Measurements from ENCODE around the gene ALOX5AP. TPM values are rescaled to one million over a fixed set of nuclear protein-coding genes. Genes with fewer than 3 reads are reported as not detected.

ALOX5AP gene
- total RNA-seq, 1 donor from 2014 or later, result not detected

- Mint-ChIP-seq H3K27ac (peak overlapping the region; percentile 76), H3K36me3 (no peaks in the 10 kb centered on the region), H3K4me3 (no peak overlapping the region), H3K27me3 (ENCODE audit: insufficient read depth, low read depth) (peaks cover 5% of the 10 kb centered on the region), H3K4me1 (peaks cover 32% of the 10 kb centered on the region), H3K9me3 (peaks cover 2% of the 10 kb centered on the region)
- no peak overlapping the region for H3K27ac ChIP-seq
- H3K79me2 ChIP-seq (ENCODE audit: low read depth), result no peaks in the 10 kb centered on the region
- no peaks in the 10 kb centered on the region for H4K20me1 ChIP-seq (ENCODE audit: low read depth)
- H3K4me3 ChIP-seq, result no peak overlapping the region
- no peaks in the 10 kb centered on the region for H3F3A ChIP-seq (ENCODE audit: low read depth)
- no peak overlapping the region for H3K4me2 ChIP-seq
- H3K27me3 ChIP-seq, result no peaks in the 10 kb centered on the region
- H2AFZ ChIP-seq (replicated peaks), result no peak overlapping the region
- DNase-seq (ENCODE audit: low spot score), result no peak
- no peak overlapping the region for H3K9ac ChIP-seq
- H3K4me1 ChIP-seq, result no peaks in the 10 kb centered on the region
- no peaks in the 10 kb centered on the region for H3K36me3 ChIP-seq
- TF ChIP-seq EZH2 (IDR thresholded peaks at IDR 0.05) (no peak), EZH2phosphoT487 (IDR thresholded peaks at IDR 0.05) (no peak)
- TF ChIP-seq, protein P1, sequence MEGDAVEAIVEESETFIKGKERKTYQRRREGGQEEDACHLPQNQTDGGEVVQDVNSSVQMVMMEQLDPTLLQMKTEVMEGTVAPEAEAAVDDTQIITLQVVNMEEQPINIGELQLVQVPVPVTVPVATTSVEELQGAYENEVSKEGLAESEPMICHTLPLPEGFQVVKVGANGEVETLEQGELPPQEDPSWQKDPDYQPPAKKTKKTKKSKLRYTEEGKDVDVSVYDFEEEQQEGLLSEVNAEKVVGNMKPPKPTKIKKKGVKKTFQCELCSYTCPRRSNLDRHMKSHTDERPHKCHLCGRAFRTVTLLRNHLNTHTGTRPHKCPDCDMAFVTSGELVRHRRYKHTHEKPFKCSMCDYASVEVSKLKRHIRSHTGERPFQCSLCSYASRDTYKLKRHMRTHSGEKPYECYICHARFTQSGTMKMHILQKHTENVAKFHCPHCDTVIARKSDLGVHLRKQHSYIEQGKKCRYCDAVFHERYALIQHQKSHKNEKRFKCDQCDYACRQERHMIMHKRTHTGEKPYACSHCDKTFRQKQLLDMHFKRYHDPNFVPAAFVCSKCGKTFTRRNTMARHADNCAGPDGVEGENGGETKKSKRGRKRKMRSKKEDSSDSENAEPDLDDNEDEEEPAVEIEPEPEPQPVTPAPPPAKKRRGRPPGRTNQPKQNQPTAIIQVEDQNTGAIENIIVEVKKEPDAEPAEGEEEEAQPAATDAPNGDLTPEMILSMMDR (IDR thresholded peaks at IDR 0.05), result no peak
- H3K9me3 ChIP-seq (ENCODE audit: low read depth), result no peaks in the 10 kb centered on the region
Observed at GRCh38 chr13:30787738-30788525, 52.6 kb downstream of the ALOX5AP start.

GRCh38 chr13:30789166-30789862 lies 54.0 kb downstream of the ALOX5AP start:
- Mint-ChIP-seq H3K9me3 (peaks cover 2% of the 10 kb centered on the region), H3K36me3 (no peaks in the 10 kb centered on the region), H3K27ac (no peak overlapping the region), H3K4me1 (peaks cover 35% of the 10 kb centered on the region), H3K4me3 (no peak overlapping the region), H3K27me3 (ENCODE audit: insufficient read depth, low read depth) (peaks cover 5% of the 10 kb centered on the region)
- Histone ChIP-seq H3K9me3 (ENCODE audit: low read depth) (no peaks in the 10 kb centered on the region), H3K27me3 (no peaks in the 10 kb centered on the region), H3K4me3 (no peak overlapping the region), H3K4me2 (no peak overlapping the region), H3K36me3 (no peaks in the 10 kb centered on the region), H3F3A (ENCODE audit: low read depth) (no peaks in the 10 kb centered on the region), H3K4me1 (no peaks in the 10 kb centered on the region), H3K9ac (no peak overlapping the region), H2AFZ (replicated peaks) (no peak overlapping the region), H3K27ac (no peak overlapping the region), H3K79me2 (ENCODE audit: low read depth) (no peaks in the 10 kb centered on the region), H4K20me1 (ENCODE audit: low read depth) (no peaks in the 10 kb centered on the region)
- no peak for DNase-seq (ENCODE audit: low spot score)
- TF ChIP-seq, protein P1 (IDR thresholded peaks at IDR 0.05), result no peak
- TF ChIP-seq EZH2 (IDR thresholded peaks at IDR 0.05) (no peak), EZH2phosphoT487 (IDR thresholded peaks at IDR 0.05) (no peak)

DNA sequence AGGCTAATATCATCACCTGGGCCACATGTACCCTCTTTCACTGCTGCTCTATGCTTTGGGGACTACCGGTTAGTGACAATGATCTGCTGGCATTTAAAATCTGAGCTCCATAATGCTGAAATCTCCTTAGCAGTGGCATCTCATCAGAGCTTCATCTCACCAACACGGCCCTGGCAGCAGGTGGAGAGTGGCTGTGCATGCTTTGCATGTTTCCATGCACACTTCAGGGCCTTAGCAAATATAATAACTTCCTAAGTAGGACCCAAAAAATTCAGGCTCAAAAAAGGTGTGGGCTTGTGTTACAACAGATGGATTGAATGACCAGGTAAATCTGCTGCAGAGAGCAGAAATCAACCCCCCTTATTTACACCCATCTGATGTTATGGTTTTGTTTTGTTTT lies 55.2 kb downstream of the ALOX5AP start:
- no peaks in the 10 kb centered on the region for H3F3A ChIP-seq (ENCODE audit: low read depth)
- no peaks in the 10 kb centered on the region for H3K4me1 ChIP-seq
- no peaks in the 10 kb centered on the region for H3K79me2 ChIP-seq (ENCODE audit: low read depth)
- H3K4me3 ChIP-seq, result no peak overlapping the region
- no peak for DNase-seq (ENCODE audit: low spot score)
- no peaks in the 10 kb centered on the region for H4K20me1 ChIP-seq (ENCODE audit: low read depth)
- no peaks in the 10 kb centered on the region for H3K36me3 ChIP-seq
- peaks cover 39% of the 10 kb centered on the region for H3K4me1 Mint-ChIP-seq
- no peak overlapping the region for H3K9ac ChIP-seq
- no peaks in the 10 kb centered on the region for H3K36me3 Mint-ChIP-seq
- H3K9me3 Mint-ChIP-seq, result peaks cover 3% of the 10 kb centered on the region
- H2AFZ ChIP-seq (replicated peaks), result no peak overlapping the region
- no peaks in the 10 kb centered on the region for H3K9me3 ChIP-seq (ENCODE audit: low read depth)
- H3K27me3 Mint-ChIP-seq (ENCODE audit: insufficient read depth, low read depth), result peaks cover 6% of the 10 kb centered on the region
- no peak overlapping the region for H3K4me3 Mint-ChIP-seq
- TF ChIP-seq, protein P1 (IDR thresholded peaks at IDR 0.05), result no peak
- TF ChIP-seq EZH2phosphoT487 (IDR thresholded peaks at IDR 0.05) (no peak), EZH2 (IDR thresholded peaks at IDR 0.05) (no peak)
- H3K4me2 ChIP-seq, result no peak overlapping the region
- no peaks in the 10 kb centered on the region for H3K27me3 ChIP-seq
- H3K27ac Mint-ChIP-seq, result no peak overlapping the region
- no peak overlapping the region for H3K27ac ChIP-seq
